Activated CD4-positive, alpha-beta T cell treated with anti-CD3 and anti-CD28 coated beads, Interleukin-2, Interleukin-6, amounts not matched to agents 100 ng/mL and 50 ng/mL, durations not matched to agents 16 hours and 8 hours (primary cell): ENCODE data around the gene CXCL12.

Experiments used
- DNase-seq: peaks from one replicate; pipeline ENCODE4 v3.0.0-alpha.2; 2020

Gene CXCL12

GRCh38 chr10:44330431-44330830 is 54.5 kb downstream of the CXCL12 start:
- DNase-seq = no peak

- no peak for DNase-seq
These were observed 57.4 kb downstream of the CXCL12 start for GRCh38 chr10:44327461-44327860.
